Mesendoderm (in vitro differentiated cells): Measurements from ENCODE around the gene DLG4.

Experiments used
- DNase-seq: peaks from one replicate; pipeline ENCODE4 v3.0.0; 2013
- H2AK5ac ChIP-seq: 2 replicates; pipeline ENCODE4 v1.6.1; 2013; ENCODE audit warnings: low read length, inconsistent platforms
- H2BK120ac ChIP-seq: 2 replicates; pipeline ENCODE4 v1.6.1; 2013; ENCODE audit warnings: low read depth, mild to moderate bottlenecking, low read length, moderate library complexity, mixed read lengths
- H2BK15ac ChIP-seq: replicated peaks from 2 replicates; pipeline ENCODE4 v1.6.1; 2013; ENCODE audit warnings: low read depth, mild to moderate bottlenecking, moderate library complexity
- H2BK5ac ChIP-seq: 2 replicates; pipeline ENCODE4 v1.6.1; 2013; ENCODE audit warnings: low read length, inconsistent platforms
- H3K18ac ChIP-seq: 2 replicates; pipeline ENCODE4 v1.6.1; 2013; ENCODE audit warnings: mild to moderate bottlenecking, low read length, mixed read lengths
- H3K23ac ChIP-seq: one replicate; pipeline ENCODE4 v1.6.1; 2013; ENCODE audit warnings: low read length
- H3K27ac ChIP-seq: 2 replicates; pipeline ENCODE4 v1.5.1; 2013; ENCODE audit warnings: low read depth, mild to moderate bottlenecking, inconsistent platforms, low read length, moderate library complexity
- H3K27me3 ChIP-seq: 2 replicates; pipeline ENCODE4 v1.6.1; 2013; ENCODE audit warnings: low read length, control low read depth, mild to moderate bottlenecking, inconsistent platforms; ENCODE audit not compliant: insufficient read depth, poor library complexity
- H3K36me3 ChIP-seq: 2 replicates; pipeline ENCODE4 v1.6.1; 2013; ENCODE audit warnings: low read length, inconsistent platforms; ENCODE audit not compliant: control insufficient read depth, insufficient read depth
- H3K4ac ChIP-seq: one replicate; pipeline ENCODE4 v1.6.1; 2013; ENCODE audit warnings: low read depth, mild to moderate bottlenecking, low read length, moderate library complexity
- H3K4me1 ChIP-seq: 2 replicates; pipeline ENCODE4 v1.6.1; 2013; ENCODE audit warnings: low read depth, low read length, inconsistent platforms; ENCODE audit not compliant: control insufficient read depth
- H3K4me2 ChIP-seq: 2 replicates; pipeline ENCODE4 v1.6.1; 2013; ENCODE audit warnings: low read length
- H3K4me3 ChIP-seq: 2 replicates; pipeline ENCODE4 v1.5.1; 2013; ENCODE audit warnings: mild to moderate bottlenecking, low read length
- H3K56ac ChIP-seq: one replicate; pipeline ENCODE4 v1.6.1; 2013; ENCODE audit warnings: low read length
- H3K79me1 ChIP-seq: 2 replicates; pipeline ENCODE4 v1.6.1; 2013; ENCODE audit warnings: low read length, inconsistent platforms
- H3K79me2 ChIP-seq: 2 replicates; pipeline ENCODE4 v1.6.1; 2013; ENCODE audit warnings: mild to moderate bottlenecking, low read length; ENCODE audit not compliant: control insufficient read depth, insufficient read depth
- H3K9ac ChIP-seq: 2 replicates; pipeline ENCODE4 v1.6.1; 2013; ENCODE audit warnings: low read length, inconsistent platforms
- H4K5ac ChIP-seq: one replicate; pipeline ENCODE4 v1.6.1; 2013; ENCODE audit warnings: low read length
- H4K8ac ChIP-seq: one replicate; pipeline ENCODE4 v1.6.1; 2013; ENCODE audit warnings: low read depth, mild to moderate bottlenecking, control low read depth, low read length, moderate library complexity
- WGBS: extraction: QIAGEN DNeasy Blood & Tissue Kit; methylation state at CpG from one replicate; pipeline ENCODE4 v1.1.7; 2013; ENCODE audit warnings: low lambda C conversion rate, missing lambda C conversion rate; ENCODE audit not compliant: insufficient coverage; ENCODE audit errors: extremely low coverage; 5-methylcytosine and 5-hydroxymethylcytosine counted together

DLG4 gene

GRCh38 chr17:7211491-7212273 is 8.0 kb downstream of the DLG4 start:
- peak overlapping the region; percentile 85 for H3K9ac ChIP-seq
- peaks cover 23% of the 10 kb centered on the region for H3K4me1 ChIP-seq
- peak; percentile 46 for DNase-seq
- no peak overlapping the region for H4K8ac ChIP-seq
- H2BK15ac ChIP-seq: no peak overlapping the region
- no peaks in the 10 kb centered on the region for H3K36me3 ChIP-seq
- H3K79me2 ChIP-seq: peaks cover 14% of the 10 kb centered on the region
- H3K18ac ChIP-seq: no peak overlapping the region
- H4K5ac ChIP-seq: no peak overlapping the region
- peak overlapping the region; percentile 54 for H2AK5ac ChIP-seq
- H3K27me3 ChIP-seq: no peaks in the 10 kb centered on the region
- no peak overlapping the region for H3K27ac ChIP-seq
- no peak overlapping the region for H2BK120ac ChIP-seq
- H3K4me3 ChIP-seq: peak overlapping the region; percentile 47
- WGBS: no CpG with 5 or more reads among the region's 37 CpGs
- peaks cover 10% of the 10 kb centered on the region for H3K79me1 ChIP-seq
- H2BK5ac ChIP-seq: no peak overlapping the region
- H3K56ac ChIP-seq: peak overlapping the region; percentile 95
- H3K23ac ChIP-seq: no peak overlapping the region
- H3K4me2 ChIP-seq: peak overlapping the region; percentile 76
- peak overlapping the region; percentile 49 for H3K4ac ChIP-seq

DNA sequence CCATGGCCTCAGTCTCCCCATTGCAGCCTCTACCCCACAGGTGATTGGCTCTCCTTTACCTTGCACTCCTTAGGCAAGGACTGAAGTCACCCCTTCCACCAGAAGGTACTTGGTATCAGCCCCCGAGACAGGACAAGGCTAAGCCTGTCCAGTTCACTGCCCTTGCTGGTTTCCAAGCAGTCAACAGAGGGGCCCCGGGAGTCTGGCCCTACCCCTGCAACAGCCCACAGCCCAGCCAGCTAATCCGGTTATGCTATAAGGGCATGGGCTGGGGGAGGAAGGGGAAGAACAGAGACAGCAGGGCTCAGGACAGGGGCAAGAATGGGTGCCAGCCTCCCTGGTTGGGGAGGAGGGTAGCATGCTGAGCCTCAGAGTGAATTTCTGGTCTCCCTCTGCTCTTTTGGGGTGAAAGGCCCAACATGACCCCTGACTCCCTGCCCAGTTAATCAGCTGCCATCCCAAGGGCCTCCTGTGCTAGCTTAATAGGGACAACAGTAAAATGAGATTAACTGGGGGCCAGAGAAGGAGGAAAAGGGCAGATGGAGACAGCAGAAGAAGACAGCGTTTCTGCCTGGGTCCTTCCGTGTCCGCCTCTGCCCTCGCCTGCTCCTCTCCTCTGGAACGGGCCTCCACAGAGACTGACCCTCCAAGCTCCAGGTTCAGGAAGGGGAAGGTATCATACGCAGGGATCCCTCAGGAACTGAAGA is 10.7 kb downstream of the DLG4 start:
- peaks cover 20% of the 10 kb centered on the region for H3K4me1 ChIP-seq
- H3K4ac ChIP-seq: no peak overlapping the region
- H3K79me1 ChIP-seq: peaks cover 11% of the 10 kb centered on the region
- no peak overlapping the region for H3K4me2 ChIP-seq
- peaks cover 11% of the 10 kb centered on the region for H3K79me2 ChIP-seq
- no peak overlapping the region for H4K8ac ChIP-seq
- H3K23ac ChIP-seq: no peak overlapping the region
- no peak overlapping the region for H3K4me3 ChIP-seq
- no peak for DNase-seq
- H2BK15ac ChIP-seq: no peak overlapping the region
- no peak overlapping the region for H4K5ac ChIP-seq
- no peak overlapping the region for H2BK5ac ChIP-seq
- H2AK5ac ChIP-seq: no peak overlapping the region
- H3K56ac ChIP-seq: peak overlapping the region; percentile 56
- H3K27ac ChIP-seq: no peak overlapping the region
- H2BK120ac ChIP-seq: no peak overlapping the region
- no peaks in the 10 kb centered on the region for H3K36me3 ChIP-seq
- no peaks in the 10 kb centered on the region for H3K27me3 ChIP-seq
- no peak overlapping the region for H3K18ac ChIP-seq
- WGBS: no CpG with 5 or more reads among the region's 9 CpGs
- peak overlapping the region; percentile 15 for H3K9ac ChIP-seq

- Histone ChIP-seq H2AK5ac (no peak overlapping the region), H3K23ac (no peak overlapping the region), H3K4me3 (no peak overlapping the region), H3K27ac (no peak overlapping the region), H3K36me3 (peaks cover 1% of the 10 kb centered on the region), H2BK120ac (no peak overlapping the region), H2BK15ac (no peak overlapping the region), H4K8ac (no peak overlapping the region), H4K5ac (no peak overlapping the region), H3K18ac (peak overlapping the region; percentile 5), H3K4ac (no peak overlapping the region), H3K79me1 (peaks cover 15% of the 10 kb centered on the region), H3K9ac (peak overlapping the region; percentile 20), H3K4me1 (peaks cover 20% of the 10 kb centered on the region), H3K56ac (peak overlapping the region; percentile 68), H3K4me2 (peak overlapping the region; percentile 1), H3K27me3 (no peaks in the 10 kb centered on the region), H3K79me2 (peaks cover 8% of the 10 kb centered on the region), H2BK5ac (no peak overlapping the region)
- peak; percentile 88 for DNase-seq
- no CpG with 5 or more reads among the region's 21 CpGs for WGBS
These were observed 11.5 kb downstream of the DLG4 start for GRCh38 chr17:7208027-7208571.

DNA sequence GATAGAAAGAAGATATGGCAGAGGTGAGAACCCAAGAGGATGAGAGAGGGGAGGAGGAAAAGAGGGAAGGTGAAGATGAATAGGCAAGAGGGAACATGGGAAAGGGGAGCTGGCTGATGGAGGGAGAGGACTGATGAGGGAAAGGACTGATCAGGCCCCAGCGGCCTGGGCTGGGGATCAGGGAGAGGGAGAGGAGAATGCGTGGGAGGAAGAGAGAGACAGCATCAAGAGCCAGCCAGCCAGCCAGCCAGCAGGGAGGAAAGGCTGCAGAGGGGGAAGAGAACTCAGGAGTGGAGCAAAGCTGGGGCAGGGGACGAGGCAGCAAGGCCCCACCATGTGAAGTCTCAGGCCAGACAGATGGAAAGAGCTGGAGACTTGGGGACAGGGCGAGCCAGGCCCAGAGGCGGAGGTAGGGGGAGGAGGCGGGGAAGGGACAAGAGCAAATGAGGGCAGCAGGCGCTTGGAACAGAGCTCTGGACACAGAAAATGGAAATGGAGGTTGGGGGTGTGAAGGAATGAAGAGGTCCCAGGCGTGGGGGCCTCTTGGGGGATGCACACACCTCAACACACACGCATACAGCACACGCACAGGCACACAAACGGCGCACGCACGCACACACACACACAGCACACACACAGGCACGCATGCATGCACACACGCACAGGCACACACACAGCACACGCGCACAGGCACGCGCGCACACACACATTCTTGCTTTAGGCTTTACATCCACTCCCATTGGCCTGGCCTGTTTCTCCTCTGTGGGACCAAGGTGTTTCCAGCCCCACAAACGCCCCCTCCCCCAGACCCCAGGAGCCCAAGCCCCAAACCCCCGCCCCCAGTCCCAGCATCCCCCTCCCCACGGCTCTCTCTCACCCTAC is 12.3 kb downstream of the DLG4 start:
- H3K79me2 ChIP-seq: peaks cover 8% of the 10 kb centered on the region
- DNase-seq: no peak
- peak overlapping the region; percentile 20 for H3K9ac ChIP-seq
- H4K8ac ChIP-seq: no peak overlapping the region
- H3K56ac ChIP-seq: peak overlapping the region; percentile 85
- no peaks in the 10 kb centered on the region for H3K27me3 ChIP-seq
- no peak overlapping the region for H3K4ac ChIP-seq
- no peak overlapping the region for H4K5ac ChIP-seq
- H2BK120ac ChIP-seq: no peak overlapping the region
- WGBS: no CpG with 5 or more reads among the region's 24 CpGs
- H2AK5ac ChIP-seq: no peak overlapping the region
- no peak overlapping the region for H2BK5ac ChIP-seq
- no peak overlapping the region for H3K27ac ChIP-seq
- H3K4me3 ChIP-seq: no peak overlapping the region
- peaks cover 15% of the 10 kb centered on the region for H3K79me1 ChIP-seq
- H3K36me3 ChIP-seq: peaks cover 3% of the 10 kb centered on the region
- H3K4me2 ChIP-seq: no peak overlapping the region
- H3K18ac ChIP-seq: peak overlapping the region; percentile 5
- H3K4me1 ChIP-seq: peaks cover 20% of the 10 kb centered on the region
- H2BK15ac ChIP-seq: no peak overlapping the region
- no peak overlapping the region for H3K23ac ChIP-seq

GRCh38 chr17:7205561-7205960 is 14.1 kb downstream of the DLG4 start:
- Histone ChIP-seq H3K4me3 (peak overlapping the region; percentile 28), H2BK5ac (no peak overlapping the region), H2BK15ac (no peak overlapping the region), H3K27me3 (no peaks in the 10 kb centered on the region), H3K4ac (no peak overlapping the region), H2AK5ac (no peak overlapping the region), H3K9ac (peak overlapping the region; percentile 65), H3K79me2 (no peaks in the 10 kb centered on the region), H3K4me2 (peak overlapping the region; percentile 65), H4K8ac (no peak overlapping the region), H3K79me1 (peaks cover 12% of the 10 kb centered on the region), H3K36me3 (peaks cover 3% of the 10 kb centered on the region), H3K4me1 (peaks cover 14% of the 10 kb centered on the region), H3K23ac (no peak overlapping the region), H3K27ac (no peak overlapping the region), H2BK120ac (no peak overlapping the region), H3K56ac (peak overlapping the region; percentile 73), H4K5ac (no peak overlapping the region), H3K18ac (no peak overlapping the region)
- no peak for DNase-seq
- 100% methylated on average over 1 of the region's 15 CpGs for WGBS
